ENCODE data around the gene FAXDC2. TPM values are rescaled to one million over a fixed set of nuclear protein-coding genes. Genes with fewer than 3 reads are reported as not detected.

The FAXDC2 gene
- total and polyA plus RNA-seq, 2 of the 8 experiments (the other 6 are each of a cell fraction or from before 2014, with no cell fraction given), result 3.7 to 5.9 TPM

DNA sequence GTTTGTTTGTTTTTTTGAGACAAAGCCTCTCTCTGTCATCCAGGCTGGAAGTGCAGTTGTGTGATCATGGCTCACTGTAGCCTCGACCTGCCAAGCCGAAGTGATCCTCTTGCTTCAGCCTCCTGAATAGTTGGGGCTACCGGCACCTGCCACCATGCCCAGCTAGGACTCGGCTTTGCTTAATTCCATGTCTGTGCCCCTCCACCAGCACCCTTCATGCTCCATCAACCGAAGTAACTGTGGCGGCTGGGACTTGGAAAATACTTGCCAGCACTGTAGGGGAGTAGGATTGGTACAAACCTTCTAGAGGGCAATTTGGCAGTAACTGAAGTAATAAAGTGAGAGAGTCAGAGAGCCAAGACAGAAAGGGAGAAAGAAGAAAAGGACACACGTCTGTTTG lies 19.0 kb downstream of the FAXDC2 start (continued):
- TF ChIP-seq RNF2 (IDR thresholded peaks at IDR 0.05; ENCODE audit: borderline replicate concordance, low read depth, low read length, missing control alignments, poor library complexity, severe bottlenecking) (no peak), SP2 (IDR thresholded peaks at IDR 0.05; ENCODE audit: low read length) (no peak), RBBP5 (IDR thresholded peaks at IDR 0.05; ENCODE audit: borderline replicate concordance, low read depth, low read length) (no peak), SP4 (IDR thresholded peaks at IDR 0.05; ENCODE audit: low read length) (no peak), HDAC2 (IDR thresholded peaks at IDR 0.05; ENCODE audit: borderline replicate concordance in 1 of 2, low read depth in 2 of 2, low read length in 2 of 2) (no peak), NANOG (IDR thresholded peaks at IDR 0.05; ENCODE audit: insufficient read depth, low read depth, low read length, poor library complexity, severe bottlenecking) (no peak)
